Measurements from ENCODE around the gene ZNF326.
"Not testable (repeated sequence)": the region's sequence is repeated elsewhere in the genome, so short reads cannot be mapped to it uniquely, and the experiment has no call there.

Gene ZNF326

GRCh38 chr1:89975540-89976125 lies 19.3 kb upstream of the ZNF326 start:
- Histone ChIP-seq H3K27ac (ENCODE audit: low read depth, low read length) (no peak overlapping the region), H3K4me3 (ENCODE audit: insufficient read depth, low read length, poor library complexity, severe bottlenecking) (no peak overlapping the region)
- no peak for TF ChIP-seq EZH2phosphoT487 (conservative IDR thresholded peaks at IDR 0.05; ENCODE audit: low read length)
- TF ChIP-seq, protein P1, sequence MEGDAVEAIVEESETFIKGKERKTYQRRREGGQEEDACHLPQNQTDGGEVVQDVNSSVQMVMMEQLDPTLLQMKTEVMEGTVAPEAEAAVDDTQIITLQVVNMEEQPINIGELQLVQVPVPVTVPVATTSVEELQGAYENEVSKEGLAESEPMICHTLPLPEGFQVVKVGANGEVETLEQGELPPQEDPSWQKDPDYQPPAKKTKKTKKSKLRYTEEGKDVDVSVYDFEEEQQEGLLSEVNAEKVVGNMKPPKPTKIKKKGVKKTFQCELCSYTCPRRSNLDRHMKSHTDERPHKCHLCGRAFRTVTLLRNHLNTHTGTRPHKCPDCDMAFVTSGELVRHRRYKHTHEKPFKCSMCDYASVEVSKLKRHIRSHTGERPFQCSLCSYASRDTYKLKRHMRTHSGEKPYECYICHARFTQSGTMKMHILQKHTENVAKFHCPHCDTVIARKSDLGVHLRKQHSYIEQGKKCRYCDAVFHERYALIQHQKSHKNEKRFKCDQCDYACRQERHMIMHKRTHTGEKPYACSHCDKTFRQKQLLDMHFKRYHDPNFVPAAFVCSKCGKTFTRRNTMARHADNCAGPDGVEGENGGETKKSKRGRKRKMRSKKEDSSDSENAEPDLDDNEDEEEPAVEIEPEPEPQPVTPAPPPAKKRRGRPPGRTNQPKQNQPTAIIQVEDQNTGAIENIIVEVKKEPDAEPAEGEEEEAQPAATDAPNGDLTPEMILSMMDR (IDR thresholded peaks at IDR 0.05; ENCODE audit: insufficient read depth, low read length, poor library complexity, severe bottlenecking): no peak

GRCh38 chr1:89978755-89979154 lies 16.2 kb upstream of the ZNF326 start:
- H3K27me3 ChIP-seq (ENCODE audit: low read length): no peaks in the 10 kb centered on the region
- H3K36me3 ChIP-seq (ENCODE audit: low read length): no peaks in the 10 kb centered on the region
- H3K9me3 ChIP-seq (ENCODE audit: insufficient read depth, low read length): no peaks in the 10 kb centered on the region
- H3K4me2 ChIP-seq (ENCODE audit: low read depth, low read length, poor library complexity, severe bottlenecking): no peak overlapping the region
- no peaks in the 10 kb centered on the region for H3F3A ChIP-seq (ENCODE audit: insufficient read depth)
- no peaks in the 10 kb centered on the region for H4K20me1 ChIP-seq (ENCODE audit: low read depth, low read length)
- no peaks in the 10 kb centered on the region for H3K79me2 ChIP-seq (ENCODE audit: insufficient read depth, low read length)
- no peak overlapping the region for H3K27ac ChIP-seq (ENCODE audit: low read depth, low read length)
- no peak for TF ChIP-seq EZH2phosphoT487 (conservative IDR thresholded peaks at IDR 0.05; ENCODE audit: low read length)
- TF ChIP-seq, protein P1 (IDR thresholded peaks at IDR 0.05; ENCODE audit: insufficient read depth, low read length, poor library complexity, severe bottlenecking): no peak
- H3K9ac ChIP-seq (ENCODE audit: low read length): no peak overlapping the region
- H2AFZ ChIP-seq (ENCODE audit: low read depth, low read length, severe bottlenecking): no peak overlapping the region
- no peaks in the 10 kb centered on the region for H3K9me2 ChIP-seq (replicated peaks; ENCODE audit: insufficient read depth, low read length)
- H3K4me3 ChIP-seq (ENCODE audit: insufficient read depth, low read length, poor library complexity, severe bottlenecking): no peak overlapping the region

More at GRCh38 chr1:89975540-89976125, 19.3 kb upstream of the ZNF326 start:
- no peaks in the 10 kb centered on the region for H3K79me2 ChIP-seq (ENCODE audit: insufficient read depth, low read length)
- no peaks in the 10 kb centered on the region for H3F3A ChIP-seq (ENCODE audit: insufficient read depth)
- no peaks in the 10 kb centered on the region for H3K9me3 ChIP-seq (ENCODE audit: insufficient read depth, low read length)
- no peaks in the 10 kb centered on the region for H3K27me3 ChIP-seq (ENCODE audit: low read length)
- H3K36me3 ChIP-seq (ENCODE audit: low read length): no peaks in the 10 kb centered on the region
- H4K20me1 ChIP-seq (ENCODE audit: low read depth, low read length): no peaks in the 10 kb centered on the region
- H3K4me2 ChIP-seq (ENCODE audit: low read depth, low read length, poor library complexity, severe bottlenecking): no peak overlapping the region
- no peak overlapping the region for H3K9ac ChIP-seq (ENCODE audit: low read length)
- no peak overlapping the region for H2AFZ ChIP-seq (ENCODE audit: low read depth, low read length, severe bottlenecking)
- H3K9me2 ChIP-seq (replicated peaks; ENCODE audit: insufficient read depth, low read length): no peaks in the 10 kb centered on the region

DNA sequence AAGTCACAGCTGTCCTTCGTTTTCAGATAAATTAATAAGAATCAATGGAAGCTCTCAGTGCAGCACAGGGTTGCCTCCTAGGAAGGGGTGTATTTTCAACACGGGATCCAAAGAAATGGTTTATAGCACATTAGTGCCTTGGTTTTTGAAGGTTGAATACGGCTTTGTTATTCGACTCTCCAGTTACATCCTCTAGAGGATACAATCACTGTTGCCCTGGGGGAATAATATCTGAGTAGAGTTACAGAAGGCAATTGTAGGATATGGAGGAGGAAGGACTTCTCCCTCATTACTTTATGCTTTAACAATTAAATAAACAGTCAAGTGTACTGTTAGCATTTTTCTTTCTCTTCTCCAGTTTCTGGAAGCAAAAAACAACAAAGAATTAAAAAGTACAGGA lies 14.3 kb upstream of the ZNF326 start:
- Histone ChIP-seq H3K9me3 (ENCODE audit: insufficient read depth, low read length) (no peaks in the 10 kb centered on the region), H3F3A (ENCODE audit: insufficient read depth) (no peaks in the 10 kb centered on the region), H3K9ac (ENCODE audit: low read length) (no peak overlapping the region), H3K27me3 (ENCODE audit: low read length) (no peaks in the 10 kb centered on the region), H3K4me2 (ENCODE audit: low read depth, low read length, poor library complexity, severe bottlenecking) (no peak overlapping the region), H2AFZ (ENCODE audit: low read depth, low read length, severe bottlenecking) (no peak overlapping the region), H3K36me3 (ENCODE audit: low read length) (no peaks in the 10 kb centered on the region), H3K9me2 (replicated peaks; ENCODE audit: insufficient read depth, low read length) (no peaks in the 10 kb centered on the region), H3K4me3 (ENCODE audit: insufficient read depth, low read length, poor library complexity, severe bottlenecking) (no peak overlapping the region), H3K27ac (ENCODE audit: low read depth, low read length) (no peak overlapping the region), H4K20me1 (ENCODE audit: low read depth, low read length) (no peaks in the 10 kb centered on the region), H3K79me2 (ENCODE audit: insufficient read depth, low read length) (no peaks in the 10 kb centered on the region)
- TF ChIP-seq, protein P1 (IDR thresholded peaks at IDR 0.05; ENCODE audit: insufficient read depth, low read length, poor library complexity, severe bottlenecking): no peak
- TF ChIP-seq EZH2phosphoT487 (conservative IDR thresholded peaks at IDR 0.05; ENCODE audit: low read length): no peak

- not testable (repeated sequence) for H3K9me2 ChIP-seq (replicated peaks; ENCODE audit: insufficient read depth, low read length); H3K27ac ChIP-seq (ENCODE audit: low read depth, low read length); H2AFZ ChIP-seq (ENCODE audit: low read depth, low read length, severe bottlenecking); H3K79me2 ChIP-seq (ENCODE audit: insufficient read depth, low read length); H3K27me3 ChIP-seq (ENCODE audit: low read length); H3K9ac ChIP-seq (ENCODE audit: low read length); H3K4me3 ChIP-seq (ENCODE audit: insufficient read depth, low read length, poor library complexity, severe bottlenecking); H3F3A ChIP-seq (ENCODE audit: insufficient read depth); H3K36me3 ChIP-seq (ENCODE audit: low read length); H3K9me3 ChIP-seq (ENCODE audit: insufficient read depth, low read length); H4K20me1 ChIP-seq (ENCODE audit: low read depth, low read length); H3K4me2 ChIP-seq (ENCODE audit: low read depth, low read length, poor library complexity, severe bottlenecking)
Measured at GRCh38 chr1:89982846-89983245, 12.1 kb upstream of the ZNF326 start.

DNA sequence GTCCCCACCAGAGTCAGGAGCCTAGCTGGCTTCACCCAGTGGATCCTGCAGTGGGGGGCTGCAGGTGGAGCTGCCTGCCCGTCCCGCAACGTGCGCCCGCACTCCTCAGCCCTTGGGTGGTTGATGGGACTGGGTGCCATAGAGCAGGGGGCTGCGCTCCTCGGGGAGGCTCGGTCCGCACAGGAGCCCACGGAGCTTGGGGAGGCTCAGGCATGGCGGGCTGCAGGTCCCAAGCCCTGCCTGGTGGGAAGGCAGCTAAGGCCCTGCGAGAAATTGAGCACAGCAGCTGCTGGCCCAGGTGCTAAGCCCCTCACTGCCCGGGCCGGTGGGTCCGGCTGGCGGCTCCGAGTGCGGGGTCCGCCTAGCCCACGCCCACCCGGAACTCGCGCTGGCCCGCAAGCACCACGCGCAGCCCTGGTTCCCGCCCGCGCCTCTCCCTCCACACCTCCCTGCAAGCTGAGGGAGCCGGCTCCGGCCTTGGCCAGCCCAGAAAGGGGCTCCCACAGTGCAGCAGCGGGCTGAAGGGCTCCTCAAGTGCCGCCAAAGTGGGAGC lies 10.3 kb upstream of the ZNF326 start:
- H3F3A ChIP-seq (ENCODE audit: insufficient read depth); H3K4me3 ChIP-seq (ENCODE audit: insufficient read depth, low read length, poor library complexity, severe bottlenecking); H2AFZ ChIP-seq (ENCODE audit: low read depth, low read length, severe bottlenecking); H3K9me2 ChIP-seq (replicated peaks; ENCODE audit: insufficient read depth, low read length); H4K20me1 ChIP-seq (ENCODE audit: low read depth, low read length); H3K9ac ChIP-seq (ENCODE audit: low read length); H3K27me3 ChIP-seq (ENCODE audit: low read length); H3K4me2 ChIP-seq (ENCODE audit: low read depth, low read length, poor library complexity, severe bottlenecking); H3K9me3 ChIP-seq (ENCODE audit: insufficient read depth, low read length); H3K79me2 ChIP-seq (ENCODE audit: insufficient read depth, low read length); H3K27ac ChIP-seq (ENCODE audit: low read depth, low read length); H3K36me3 ChIP-seq (ENCODE audit: low read length): not testable (repeated sequence)
